ENCODE data around the gene COA3. TPM values are rescaled to one million over a fixed set of nuclear protein-coding genes. Genes with fewer than 3 reads are reported as not detected.

COA3 gene
- total RNA-seq, 4 donors from 2014 or later: 46.4 to 94.4 (median 80.3) TPM

GRCh38 chr17:42779304-42779935 lies 19.1 kb downstream of the COA3 start:
- Histone ChIP-seq H3K27ac (no peak overlapping the region), H3K27me3 (peaks cover 17% of the 10 kb centered on the region), H3K36me3 (peaks cover 27 to 30% of the 10 kb centered on the region in 2 donors), H3K9me3 (no peaks in the 10 kb centered on the region), H3K4me3 (replicated peaks in 1 of 3) (no peak overlapping the region), H3K4me1 (peaks cover 3 to 31% of the 10 kb centered on the region in 2 donors)
- no peak for TF ChIP-seq POLR2A (IDR thresholded peaks at IDR 0.05)
- TF ChIP-seq, protein P1, sequence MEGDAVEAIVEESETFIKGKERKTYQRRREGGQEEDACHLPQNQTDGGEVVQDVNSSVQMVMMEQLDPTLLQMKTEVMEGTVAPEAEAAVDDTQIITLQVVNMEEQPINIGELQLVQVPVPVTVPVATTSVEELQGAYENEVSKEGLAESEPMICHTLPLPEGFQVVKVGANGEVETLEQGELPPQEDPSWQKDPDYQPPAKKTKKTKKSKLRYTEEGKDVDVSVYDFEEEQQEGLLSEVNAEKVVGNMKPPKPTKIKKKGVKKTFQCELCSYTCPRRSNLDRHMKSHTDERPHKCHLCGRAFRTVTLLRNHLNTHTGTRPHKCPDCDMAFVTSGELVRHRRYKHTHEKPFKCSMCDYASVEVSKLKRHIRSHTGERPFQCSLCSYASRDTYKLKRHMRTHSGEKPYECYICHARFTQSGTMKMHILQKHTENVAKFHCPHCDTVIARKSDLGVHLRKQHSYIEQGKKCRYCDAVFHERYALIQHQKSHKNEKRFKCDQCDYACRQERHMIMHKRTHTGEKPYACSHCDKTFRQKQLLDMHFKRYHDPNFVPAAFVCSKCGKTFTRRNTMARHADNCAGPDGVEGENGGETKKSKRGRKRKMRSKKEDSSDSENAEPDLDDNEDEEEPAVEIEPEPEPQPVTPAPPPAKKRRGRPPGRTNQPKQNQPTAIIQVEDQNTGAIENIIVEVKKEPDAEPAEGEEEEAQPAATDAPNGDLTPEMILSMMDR (IDR thresholded peaks at IDR 0.05): no peak
- WGBS, 2 donors: 80 to 95% methylated on average over 3 of the region's 3 CpGs
- intact Hi-C loops (cut with DNase I): no loop called here
- DNase-seq: no peak

DNA sequence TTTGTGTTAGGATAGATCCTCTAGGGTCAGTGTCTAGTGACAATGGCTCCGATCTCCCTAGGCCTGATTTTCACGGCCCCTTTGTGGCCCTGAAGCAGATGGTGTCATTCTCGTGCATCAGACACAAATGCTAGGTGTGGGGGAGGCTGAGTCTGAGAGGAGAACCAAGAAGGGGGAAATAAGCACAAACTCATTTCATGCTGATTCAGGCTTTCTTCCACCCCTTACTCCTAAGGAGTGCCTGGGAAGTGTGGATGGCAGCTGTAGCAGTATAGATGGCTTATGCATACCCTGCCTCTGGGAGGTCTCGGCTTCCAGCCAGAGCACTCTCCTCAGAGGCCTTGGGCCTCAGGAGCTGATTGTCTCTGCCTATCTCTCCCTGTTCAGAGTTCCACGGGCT lies 19.9 kb downstream of the COA3 start:
- no peaks in the 10 kb centered on the region for H3K9me3 ChIP-seq
- H3K36me3 ChIP-seq: peaks cover 27 to 30% of the 10 kb centered on the region in 2 donors
- peaks cover 9 to 30% of the 10 kb centered on the region in 2 donors for H3K4me1 ChIP-seq
- TF ChIP-seq, protein P1 (IDR thresholded peaks at IDR 0.05): no peak
- TF ChIP-seq POLR2A (IDR thresholded peaks at IDR 0.05): no peak
- peaks cover 17% of the 10 kb centered on the region for H3K27me3 ChIP-seq
- intact Hi-C loops (cut with DNase I): no loop called here
- no peak overlapping the region for H3K27ac ChIP-seq
- DNase-seq: no peak
- 96 to 98% methylated on average over 5 of the region's 5 CpGs for WGBS, 2 donors
- no peak overlapping the region for H3K4me3 ChIP-seq (replicated peaks in 1 of 3)

DNA sequence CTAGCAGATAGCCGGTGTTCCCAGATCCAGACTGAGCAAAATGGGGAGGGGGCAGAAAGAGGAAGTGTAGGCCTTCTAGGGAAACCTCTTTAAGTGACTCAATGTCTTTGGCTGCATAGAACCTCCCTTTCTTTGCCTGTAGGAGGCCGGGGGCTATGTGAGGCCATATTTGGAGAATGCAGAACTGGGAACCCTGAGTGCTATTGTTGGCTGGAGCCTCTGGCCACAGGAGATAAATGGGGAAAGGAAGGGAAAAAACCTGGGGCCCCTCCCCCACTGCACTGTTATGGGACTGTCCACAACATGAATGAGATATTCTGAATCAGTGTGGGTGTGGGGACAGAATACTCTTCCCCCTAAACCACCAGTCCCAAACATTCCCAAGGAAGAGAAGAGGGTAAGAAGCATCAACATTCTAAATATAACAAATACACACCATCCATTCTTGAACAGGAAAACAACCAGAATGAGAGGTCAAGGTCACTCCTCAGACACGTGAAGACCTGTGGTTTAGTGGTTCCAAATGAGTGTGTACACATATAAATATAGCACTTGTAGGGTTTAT lies 22.9 kb downstream of the COA3 start:
- WGBS, 2 donors: 79 to 80% methylated on average over 3 of the region's 3 CpGs
- H3K36me3 ChIP-seq: peaks cover 27 to 30% of the 10 kb centered on the region in 2 donors

DNA sequence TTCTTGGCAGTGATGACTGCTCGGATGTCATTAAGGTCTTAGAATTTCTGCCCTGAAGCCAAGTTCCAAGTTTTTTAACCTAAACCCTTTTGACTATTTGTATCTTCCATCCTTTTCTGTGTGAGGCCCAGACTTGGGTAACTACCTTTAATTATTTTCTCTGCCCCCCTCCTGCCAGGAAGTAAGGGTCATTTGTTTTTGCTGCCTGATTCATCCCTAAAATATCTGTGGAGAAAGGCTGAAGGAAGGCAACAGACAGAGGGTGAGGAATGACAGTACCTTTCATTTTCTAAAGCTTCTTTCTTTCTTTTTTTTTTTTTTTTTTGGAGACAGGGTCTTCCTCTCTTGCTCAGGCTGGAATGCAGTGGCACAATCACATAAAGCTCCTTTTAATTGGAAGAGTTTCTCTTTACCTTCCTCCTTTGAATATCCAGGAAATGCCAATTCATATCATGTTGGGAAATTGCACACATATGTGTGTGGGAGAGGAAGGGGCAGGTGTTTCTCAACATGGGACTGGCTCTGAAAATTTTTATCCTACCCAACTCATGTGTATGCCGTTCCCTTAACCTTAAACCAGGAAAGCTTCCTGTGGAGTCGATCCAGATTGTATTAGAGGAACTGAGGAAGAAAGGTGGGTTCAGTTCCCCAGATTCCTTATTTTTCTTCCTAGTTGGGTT lies 24.3 kb downstream of the COA3 start:
- peaks cover 9 to 10% of the 10 kb centered on the region in 2 donors for H3K4me1 ChIP-seq
- peaks cover 26% of the 10 kb centered on the region in 2 donors for H3K36me3 ChIP-seq
- intact Hi-C loops (cut with DNase I): no loop called here
- TF ChIP-seq, protein P1 (IDR thresholded peaks at IDR 0.05): no peak
- no peak for TF ChIP-seq POLR2A (IDR thresholded peaks at IDR 0.05)
- no peak for DNase-seq
- 69 to 73% methylated on average over 3 of the region's 3 CpGs for WGBS, 2 donors
- H3K27ac ChIP-seq: peak overlapping the region in 1 of 3 donors; percentile 66
- H3K9me3 ChIP-seq: no peaks in the 10 kb centered on the region
- no peaks in the 10 kb centered on the region for H3K27me3 ChIP-seq
- H3K4me3 ChIP-seq (replicated peaks in 1 of 3): peak overlapping the region in 2 of 3 donors; percentile 23 to 75

More for the DNA sequence above, 22.9 kb downstream of the COA3 start:
- no peak for DNase-seq
- Histone ChIP-seq H3K27me3 (peaks cover 2% of the 10 kb centered on the region), H3K27ac (no peak overlapping the region), H3K4me3 (replicated peaks in 1 of 3) (no peak overlapping the region), H3K9me3 (no peaks in the 10 kb centered on the region), H3K4me1 (peaks cover 10 to 15% of the 10 kb centered on the region in 2 donors)
- TF ChIP-seq, protein P1 (IDR thresholded peaks at IDR 0.05): no peak
- no peak for TF ChIP-seq POLR2A (IDR thresholded peaks at IDR 0.05)
- intact Hi-C loops (cut with DNase I): no loop called here
